ENCODE results near the gene ZBTB7A. TPM values are rescaled to one million over a fixed set of nuclear protein-coding genes. Genes with fewer than 3 reads are reported as not detected.

ZBTB7A gene
- total RNA-seq, 4 donors from 2014 or later: 60.5 to 187 (median 81.2) TPM

GRCh38 chr19:4103080-4103433, 36.4 kb upstream of the ZBTB7A start:
- Histone ChIP-seq H3K4me1 (no peaks in the 10 kb centered on the region), H3K27me3 (no peaks in the 10 kb centered on the region), H3K36me3 (peaks cover 35 to 99% (median 44%) of the 10 kb centered on the region in 3 donors), H3K4me3 (no peak overlapping the region), H3K27ac (no peak overlapping the region), H3K9me3 (no peaks in the 10 kb centered on the region)
- TF ChIP-seq CTCF (IDR thresholded peaks at IDR 0.05): no peak
- no peak for TF ChIP-seq POLR2A (IDR thresholded peaks at IDR 0.05)
- DNase-seq: no peak
- 60% methylated on average over 2 of the region's 9 CpGs; no CpG with 5 or more reads in 1 of the 2 donors for WGBS, 2 donors
- intact Hi-C loops (cut with DNase I): no loop called here

DNA sequence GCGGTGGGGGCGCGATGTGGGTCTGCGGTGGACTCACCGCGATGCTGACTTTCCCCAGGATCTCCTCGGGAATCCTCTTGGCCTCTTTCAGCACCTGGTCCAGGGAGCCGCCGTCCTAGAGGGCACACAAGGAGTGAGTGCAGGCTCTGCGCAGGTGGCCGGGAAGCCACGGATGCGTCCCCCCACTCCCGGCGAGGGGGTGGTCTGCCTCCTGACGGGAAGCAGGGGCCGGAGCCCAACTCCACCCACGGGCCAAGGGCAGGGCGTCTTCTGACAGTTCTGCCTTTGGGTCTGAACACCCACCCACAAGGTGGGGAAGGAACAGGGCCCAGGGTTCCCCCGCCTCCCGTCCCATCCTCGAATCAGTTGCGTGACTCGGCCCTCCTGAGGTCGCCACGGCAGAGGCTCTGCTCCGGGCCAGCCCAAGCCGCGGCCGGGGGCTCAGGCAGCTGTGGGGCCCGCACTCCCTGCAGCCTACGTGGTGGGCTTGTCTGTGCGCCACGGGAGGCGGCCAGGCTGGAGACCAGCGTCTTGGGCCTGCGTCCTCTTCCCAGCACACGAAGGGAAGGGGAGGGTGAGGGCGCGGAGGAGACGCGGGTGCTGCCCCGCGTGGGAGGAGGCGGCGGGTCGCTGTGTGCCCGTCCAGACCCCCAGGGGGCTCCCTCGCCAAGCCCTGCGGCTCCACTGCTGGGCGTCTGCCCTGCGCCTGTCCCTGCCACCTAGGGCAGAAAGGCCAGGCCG, 35.8 kb upstream of the ZBTB7A start:
- Histone ChIP-seq H3K36me3 (peaks cover 30 to 99% (median 44%) of the 10 kb centered on the region in 3 donors), H3K27me3 (no peaks in the 10 kb centered on the region), H3K27ac (no peak overlapping the region), H3K4me1 (no peaks in the 10 kb centered on the region), H3K9me3 (no peaks in the 10 kb centered on the region), H3K4me3 (no peak overlapping the region)
- WGBS, 2 donors: 73 to 89% methylated on average over 6 to 7 of the region's 53 CpGs
- TF ChIP-seq CTCF (IDR thresholded peaks at IDR 0.05): no peak
- TF ChIP-seq POLR2A (IDR thresholded peaks at IDR 0.05): no peak
- intact Hi-C loops (cut with DNase I): no loop called here
- no peak for DNase-seq

DNA sequence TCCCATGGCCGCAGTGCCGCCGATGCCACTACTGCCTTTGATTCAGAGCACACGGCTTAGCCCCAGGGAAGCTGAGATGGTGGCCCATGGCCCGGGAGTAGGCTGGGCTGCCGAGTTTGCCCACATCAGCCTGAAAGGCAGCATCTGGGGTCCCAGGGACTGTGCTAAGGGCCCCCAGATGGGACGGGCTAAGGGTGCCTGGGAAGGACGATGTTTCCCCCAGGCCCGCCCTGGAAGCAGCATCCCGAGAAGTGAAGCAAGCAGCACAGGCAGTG, 34.7 kb upstream of the ZBTB7A start:
- no peaks in the 10 kb centered on the region for H3K9me3 ChIP-seq
- intact Hi-C loops (cut with DNase I): no loop called here
- H3K27ac ChIP-seq: no peak overlapping the region
- no peak for DNase-seq
- peaks cover 0 to 5% (median 0%) of the 10 kb centered on the region in 3 donors for H3K4me1 ChIP-seq
- H3K27me3 ChIP-seq: no peaks in the 10 kb centered on the region
- 90% methylated on average over 2 of the region's 10 CpGs; no CpG with 5 or more reads in 1 of the 2 donors for WGBS, 2 donors
- TF ChIP-seq POLR2A (IDR thresholded peaks at IDR 0.05) (no peak), CTCF (IDR thresholded peaks at IDR 0.05) (no peak)
- H3K4me3 ChIP-seq: no peak overlapping the region
- peaks cover 30 to 94% (median 44%) of the 10 kb centered on the region in 3 donors for H3K36me3 ChIP-seq

- 92 to 94% methylated on average over 23 to 27 of the region's 38 CpGs for WGBS, 2 donors
- TF ChIP-seq CTCF (IDR thresholded peaks at IDR 0.05) (no peak), POLR2A (IDR thresholded peaks at IDR 0.05) (no peak)
- no peak overlapping the region for H3K27ac ChIP-seq
- DNase-seq: no peak
- no peak overlapping the region for H3K4me3 ChIP-seq
- intact Hi-C loops (cut with DNase I): no loop called here
- H3K27me3 ChIP-seq: no peaks in the 10 kb centered on the region
- peaks cover 30 to 88% (median 44%) of the 10 kb centered on the region in 3 donors for H3K36me3 ChIP-seq
- H3K9me3 ChIP-seq: no peaks in the 10 kb centered on the region
- H3K4me1 ChIP-seq: peaks cover 0 to 10% (median 0%) of the 10 kb centered on the region in 3 donors
Measured at GRCh38 chr19:4100647-4101495, 34.2 kb upstream of the ZBTB7A start.

Data from esophagus squamous epithelium (tissue), 5 donors.